Peyer's patch (tissue), 4 donors: ENCODE measurements around the gene FKTN.

Experiments
- CTCF ChIP-seq, 6 experiments: fragments of 450-650 bp in 4 of 6; fragments of 200-600 bp in 2 of 6; sonication (generic) in 1 of 6; IDR thresholded peaks; one replicate each; pipeline ENCODE4 v1.5.1; 2017 to 2019; ENCODE audit warnings: antibody characterized with exemption in 6 of 6, mild to moderate bottlenecking in 3 of 6, moderate library complexity in 1 of 6
- POLR2A ChIP-seq, 2 donors: fragments of 450-650 bp; IDR thresholded peaks; one replicate each; pipeline ENCODE4 v1.5.1; 2017; ENCODE audit warnings: antibody characterized with exemption in 2 of 2, mild to moderate bottlenecking in 2 of 2, moderate library complexity in 2 of 2

- TF ChIP-seq CTCF (IDR thresholded peaks at IDR 0.05) (no peak), POLR2A (IDR thresholded peaks at IDR 0.05) (no peak)
Observed at GRCh38 chr9:105625088-105625487, 67.2 kb downstream of the FKTN start.
